Measurements from ENCODE around the gene DPP6. TPM values are rescaled to one million over a fixed set of nuclear protein-coding genes. Genes with fewer than 3 reads are reported as not detected.
"Not testable (repeated sequence)": the region's sequence is repeated elsewhere in the genome, so short reads cannot be mapped to it uniquely, and the experiment has no call there.

DPP6 gene
- total and polyA plus RNA-seq, 2 of the 8 experiments (the other 6 are each of a cell fraction or from before 2014, with no cell fraction given): 4.7 to 6.8 TPM

- H2BK15ac ChIP-seq (ENCODE audit: low read length); H4K8ac ChIP-seq (ENCODE audit: extremely low read depth, insufficient read depth, low read length); H3K79me2 ChIP-seq (ENCODE audit: control insufficient read depth in 1 of 2, insufficient read depth in 2 of 2, low read length in 2 of 2); H2AFZ ChIP-seq (ENCODE audit: low read length); H3K56ac ChIP-seq (replicated peaks; ENCODE audit: insufficient read length, low read depth, low read length); H4K20me1 ChIP-seq (replicated peaks in 1 of 2; ENCODE audit: control insufficient read depth in 1 of 2, insufficient read depth in 2 of 2, low read length in 2 of 2); H3K4me2 ChIP-seq (ENCODE audit: insufficient read depth in 1 of 2, low read depth in 2 of 2, low read length in 2 of 2); H2BK5ac ChIP-seq (ENCODE audit: low read depth, low read length); H3K27ac ChIP-seq (ENCODE audit: low read depth, low read length); H3K18ac ChIP-seq (ENCODE audit: extremely low read depth, low read length); H2AK5ac ChIP-seq (ENCODE audit: low read depth, low read length); H4K5ac ChIP-seq (ENCODE audit: insufficient read length, low read depth, low read length); H2BK120ac ChIP-seq (replicated peaks; ENCODE audit: low read depth, low read length); H3K4ac ChIP-seq (replicated peaks; ENCODE audit: insufficient read length, low read depth, low read length); H3K9ac ChIP-seq (replicated peaks in 1 of 4; ENCODE audit: extremely low read depth in 1 of 4, low read depth in 3 of 4, low read length in 3 of 4); H3K27me3 ChIP-seq (replicated peaks in 1 of 4; ENCODE audit: control insufficient read depth in 3 of 4, extremely low read depth in 1 of 4, insufficient read depth in 3 of 4, low read length in 3 of 4); H3K79me1 ChIP-seq (ENCODE audit: low read depth, low read length); CTCF ChIA-PET (ENCODE audit: partially characterized antibody); H3K4me1 ChIP-seq (replicated peaks in 1 of 4; ENCODE audit: control insufficient read depth in 3 of 4, insufficient read depth in 4 of 4, low read length in 3 of 4); H3K4me3 ChIP-seq (ENCODE audit: extremely low read depth in 1 of 4, insufficient read depth in 2 of 4, low read depth in 3 of 4, low read length in 4 of 4); H2BK12ac ChIP-seq (ENCODE audit: low read depth, low read length); H3K14ac ChIP-seq (ENCODE audit: insufficient read length); H2BK20ac ChIP-seq (ENCODE audit: low read length); FAIRE-seq; H3K36me3 ChIP-seq (ENCODE audit: control insufficient read depth in 2 of 4, insufficient read depth in 4 of 4, low read length in 3 of 4); POLR2A ChIA-PET (ENCODE audit: partially characterized antibody); H3K23ac ChIP-seq (ENCODE audit: insufficient read length); H3K23me2 ChIP-seq (ENCODE audit: low read depth, low read length); H3K9me3 ChIP-seq (ENCODE audit: insufficient read depth in 2 of 2, low read depth in 1 of 2, low read length in 1 of 2); DNase-seq (ENCODE audit: low read depth in 1 of 2, low spot score in 2 of 2); H4K91ac ChIP-seq (replicated peaks; ENCODE audit: insufficient read length, low read length): not testable (repeated sequence)
- 95% methylated on average over 4 of the region's 9 CpGs; no CpG with 5 or more reads in 1 of the 2 experiments for whole genome bisulfite sequencing, 2 experiments (ENCODE audit: extremely low coverage in 1 of 2, insufficient coverage in 1 of 2, insufficient read length in 1 of 2, insufficient replicate concordance in 2 of 2, low coverage in 1 of 2, low lambda C conversion rate in 2 of 2, missing lambda C conversion rate in 1 of 2)
Measured at GRCh38 chr7:154145922-154146706, 93.9 kb downstream of the DPP6 start.

GRCh38 chr7:154146707-154147038 lies 94.5 kb downstream of the DPP6 start:
- H2BK20ac ChIP-seq (ENCODE audit: low read length); POLR2A ChIA-PET (ENCODE audit: partially characterized antibody); H3K27me3 ChIP-seq (replicated peaks in 1 of 4; ENCODE audit: control insufficient read depth in 3 of 4, extremely low read depth in 1 of 4, insufficient read depth in 3 of 4, low read length in 3 of 4); H3K4me3 ChIP-seq (ENCODE audit: extremely low read depth in 1 of 4, insufficient read depth in 2 of 4, low read depth in 3 of 4, low read length in 4 of 4); H3K56ac ChIP-seq (replicated peaks; ENCODE audit: insufficient read length, low read depth, low read length); H4K8ac ChIP-seq (ENCODE audit: extremely low read depth, insufficient read depth, low read length); H3K27ac ChIP-seq (ENCODE audit: low read depth, low read length); H2BK5ac ChIP-seq (ENCODE audit: low read depth, low read length); H3K9ac ChIP-seq (replicated peaks in 1 of 4; ENCODE audit: extremely low read depth in 1 of 4, low read depth in 3 of 4, low read length in 3 of 4); H4K20me1 ChIP-seq (replicated peaks in 1 of 2; ENCODE audit: control insufficient read depth in 1 of 2, insufficient read depth in 2 of 2, low read length in 2 of 2); H3K4ac ChIP-seq (replicated peaks; ENCODE audit: insufficient read length, low read depth, low read length); H4K91ac ChIP-seq (replicated peaks; ENCODE audit: insufficient read length, low read length); DNase-seq (ENCODE audit: low read depth in 1 of 2, low spot score in 2 of 2); CTCF ChIA-PET (ENCODE audit: partially characterized antibody); H3K18ac ChIP-seq (ENCODE audit: extremely low read depth, low read length); H3K14ac ChIP-seq (ENCODE audit: insufficient read length); H3K79me2 ChIP-seq (ENCODE audit: control insufficient read depth in 1 of 2, insufficient read depth in 2 of 2, low read length in 2 of 2); H3K4me2 ChIP-seq (ENCODE audit: insufficient read depth in 1 of 2, low read depth in 2 of 2, low read length in 2 of 2); H3K23me2 ChIP-seq (ENCODE audit: low read depth, low read length); H3K23ac ChIP-seq (ENCODE audit: insufficient read length); H3K36me3 ChIP-seq (ENCODE audit: control insufficient read depth in 2 of 4, insufficient read depth in 4 of 4, low read length in 3 of 4); H2AFZ ChIP-seq (ENCODE audit: low read length); H3K79me1 ChIP-seq (ENCODE audit: low read depth, low read length); H2AK5ac ChIP-seq (ENCODE audit: low read depth, low read length); H2BK15ac ChIP-seq (ENCODE audit: low read length); H2BK12ac ChIP-seq (ENCODE audit: low read depth, low read length); H2BK120ac ChIP-seq (replicated peaks; ENCODE audit: low read depth, low read length); H4K5ac ChIP-seq (ENCODE audit: insufficient read length, low read depth, low read length); H3K4me1 ChIP-seq (replicated peaks in 1 of 4; ENCODE audit: control insufficient read depth in 3 of 4, insufficient read depth in 4 of 4, low read length in 3 of 4); H3K9me3 ChIP-seq (ENCODE audit: insufficient read depth in 2 of 2, low read depth in 1 of 2, low read length in 1 of 2): not testable (repeated sequence)
- WGBS, 2 experiments (ENCODE audit: extremely low coverage in 1 of 2, insufficient coverage in 1 of 2, insufficient read length in 1 of 2, insufficient replicate concordance in 2 of 2, low coverage in 1 of 2, low lambda C conversion rate in 2 of 2, missing lambda C conversion rate in 1 of 2): 100% methylated on average over 1 of the region's 8 CpGs; no CpG with 5 or more reads in 1 of the 2 experiments
- peak; percentile 24 for FAIRE-seq
